AG04449 (cell line): ENCODE data around the gene TERT.
"Not testable (repeated sequence)": the region's sequence is repeated elsewhere in the genome, so short reads cannot be mapped to it uniquely, and the experiment has no call there.

Source experiments
- CTCF ChIA-PET: fragments of 350-600 bp; formaldehyde crosslinking; extraction: SDS; loops from one replicate; lab custom pipeline; 2021; ENCODE audit warnings: antibody characterized with exemption; lab: Yijun Ruan, JAX
- POLR2A ChIA-PET: fragments of 400-600, 350-600 bp; formaldehyde crosslinking; extraction: SDS; loops from one replicate; lab custom pipeline; 2020; ENCODE audit warnings: antibody characterized with exemption, inconsistent platforms; lab: Yijun Ruan, JAX
- DNase-seq: peaks from one replicate; pipeline ENCODE4 v3.0.0-alpha.2; 2010; ENCODE audit warnings: low read depth, low spot score
- H3K4me3 ChIP-seq: 2 replicates; pipeline ENCODE4 v1.5.1; 2011; ENCODE audit warnings: low read depth, mild to moderate bottlenecking, control low read depth, low read length
- TF ChIP-seq, protein P1 (sequence below): IDR thresholded peaks from one replicate; pipeline ENCODE4 v1.5.1; 2011; ENCODE audit warnings: mild to moderate bottlenecking, moderate library complexity, low read length, control low read depth, inconsistent platforms; ENCODE audit not compliant: insufficient read depth; ENCODE audit errors: missing control alignments

Gene TERT

GRCh38 chr5:1276930-1277329 lies 17.9 kb downstream of the TERT start:
- POLR2A ChIA-PET, result no interaction called here
- DNase-seq, result no peak
- H3K4me3 ChIP-seq, result no peak overlapping the region
- TF ChIP-seq, protein P1, sequence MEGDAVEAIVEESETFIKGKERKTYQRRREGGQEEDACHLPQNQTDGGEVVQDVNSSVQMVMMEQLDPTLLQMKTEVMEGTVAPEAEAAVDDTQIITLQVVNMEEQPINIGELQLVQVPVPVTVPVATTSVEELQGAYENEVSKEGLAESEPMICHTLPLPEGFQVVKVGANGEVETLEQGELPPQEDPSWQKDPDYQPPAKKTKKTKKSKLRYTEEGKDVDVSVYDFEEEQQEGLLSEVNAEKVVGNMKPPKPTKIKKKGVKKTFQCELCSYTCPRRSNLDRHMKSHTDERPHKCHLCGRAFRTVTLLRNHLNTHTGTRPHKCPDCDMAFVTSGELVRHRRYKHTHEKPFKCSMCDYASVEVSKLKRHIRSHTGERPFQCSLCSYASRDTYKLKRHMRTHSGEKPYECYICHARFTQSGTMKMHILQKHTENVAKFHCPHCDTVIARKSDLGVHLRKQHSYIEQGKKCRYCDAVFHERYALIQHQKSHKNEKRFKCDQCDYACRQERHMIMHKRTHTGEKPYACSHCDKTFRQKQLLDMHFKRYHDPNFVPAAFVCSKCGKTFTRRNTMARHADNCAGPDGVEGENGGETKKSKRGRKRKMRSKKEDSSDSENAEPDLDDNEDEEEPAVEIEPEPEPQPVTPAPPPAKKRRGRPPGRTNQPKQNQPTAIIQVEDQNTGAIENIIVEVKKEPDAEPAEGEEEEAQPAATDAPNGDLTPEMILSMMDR, result no peak
- CTCF ChIA-PET, result no interaction called here

GRCh38 chr5:1275397-1276391 lies 19.2 kb downstream of the TERT start:
- POLR2A ChIA-PET, H3K4me3 ChIP-seq, DNase-seq, CTCF ChIA-PET: not testable (repeated sequence)

DNA sequence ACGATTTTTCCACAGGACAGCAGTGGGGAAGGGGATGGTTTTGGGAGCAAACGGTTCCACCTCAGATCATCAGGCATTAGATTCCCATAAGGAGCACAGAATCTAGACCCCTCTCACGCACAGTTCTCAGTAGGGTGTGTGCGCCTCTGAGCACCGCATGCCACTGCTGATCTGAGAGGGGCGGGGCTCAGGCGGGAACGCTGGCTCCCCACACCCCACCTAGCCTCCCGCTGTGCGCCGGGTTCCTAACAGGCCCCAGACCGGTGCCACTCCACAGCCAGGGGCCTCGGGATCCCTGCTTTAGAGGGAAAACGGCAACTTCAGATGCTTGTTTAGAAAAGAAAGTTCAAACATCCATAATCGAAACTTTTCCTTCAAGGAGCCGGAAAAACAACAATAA lies 20.4 kb downstream of the TERT start:
- no peak for DNase-seq
- H3K4me3 ChIP-seq, result no peak overlapping the region
- TF ChIP-seq, protein P1, result no peak
- ChIA-PET CTCF (no interaction called here), POLR2A (no interaction called here)

DNA sequence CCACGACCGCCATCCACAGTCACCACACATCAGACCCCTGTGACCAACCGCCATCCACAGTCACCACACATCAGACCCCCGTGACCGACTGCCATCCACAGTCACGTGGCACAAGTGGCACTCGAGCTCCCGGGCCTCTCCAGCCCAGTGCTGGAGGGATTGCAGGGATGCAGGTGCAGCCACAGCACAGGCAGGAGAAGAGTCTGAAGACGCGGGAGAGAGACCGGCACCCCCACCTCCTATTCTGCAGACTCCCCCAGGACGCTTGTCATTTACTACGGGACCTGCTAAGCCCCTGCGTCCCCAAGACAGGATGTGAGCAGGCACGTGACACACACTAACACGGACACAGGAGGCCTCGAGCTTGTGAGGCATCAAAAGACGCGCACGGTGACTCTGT lies 21.1 kb downstream of the TERT start:
- H3K4me3 ChIP-seq, result no peak overlapping the region
- DNase-seq, result no peak
- ChIA-PET POLR2A (no interaction called here), CTCF (no interaction called here)
- TF ChIP-seq, protein P1, result no peak

GRCh38 chr5:1272201-1272600 lies 22.7 kb downstream of the TERT start:
- H3K4me3 ChIP-seq, result no peak overlapping the region
- TF ChIP-seq, protein P1, result no peak
- ChIA-PET POLR2A (no interaction called here), CTCF (no interaction called here)
- no peak for DNase-seq

DNA sequence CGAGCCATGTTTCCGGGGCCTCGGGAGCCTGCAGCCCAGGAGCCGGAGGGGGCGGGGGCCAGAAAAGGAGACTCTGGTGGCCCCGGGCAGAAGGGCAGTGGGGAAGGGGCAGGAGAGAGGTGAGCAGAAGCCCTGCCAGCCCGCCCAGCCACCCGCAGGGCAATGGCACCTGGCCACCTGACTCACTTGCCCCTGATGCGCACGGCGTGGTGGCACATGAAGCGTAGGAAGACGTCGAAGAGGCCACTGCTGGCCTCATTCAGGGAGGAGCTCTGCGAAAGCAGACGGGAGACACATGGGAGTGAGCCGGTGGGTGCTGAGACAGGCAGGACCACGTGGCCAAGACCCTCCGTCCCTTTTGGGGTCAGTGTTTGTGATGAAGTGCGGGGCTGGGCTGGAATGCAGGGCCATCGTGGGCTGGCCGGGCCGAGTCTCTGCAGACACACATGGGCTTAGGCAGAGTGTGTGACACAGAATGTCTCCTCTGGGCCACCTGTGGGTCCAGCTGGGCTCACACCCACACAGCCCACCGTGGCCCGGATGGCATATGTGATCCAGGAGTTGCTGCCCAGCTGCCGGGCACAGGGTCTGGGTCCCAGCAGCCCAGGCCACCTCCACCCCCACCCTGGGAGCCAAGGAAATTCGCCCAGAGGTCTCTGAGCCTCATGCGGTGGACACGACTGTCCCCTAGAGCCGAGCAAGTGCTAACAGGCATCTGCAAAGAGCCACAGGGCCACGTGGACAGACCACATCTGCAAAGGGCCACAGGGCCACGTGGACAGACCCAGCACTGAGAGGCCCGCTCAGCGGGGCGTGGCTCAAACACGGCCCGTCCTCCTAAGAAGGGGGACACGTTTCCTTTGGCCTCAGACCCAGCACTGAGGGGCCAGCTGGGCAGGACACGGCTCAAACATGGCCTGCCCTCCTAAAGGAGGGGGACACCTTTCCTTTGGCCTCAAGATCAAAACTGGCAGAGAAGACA lies 23.6 kb downstream of the TERT start:
- DNase-seq, result no peak
- TF ChIP-seq, protein P1, result no peak
- CTCF ChIA-PET, result no interaction called here
- POLR2A ChIA-PET, result no interaction called here
- H3K4me3 ChIP-seq, result no peak overlapping the region
